ENCODE measurements around the gene RXFP2.

DNA sequence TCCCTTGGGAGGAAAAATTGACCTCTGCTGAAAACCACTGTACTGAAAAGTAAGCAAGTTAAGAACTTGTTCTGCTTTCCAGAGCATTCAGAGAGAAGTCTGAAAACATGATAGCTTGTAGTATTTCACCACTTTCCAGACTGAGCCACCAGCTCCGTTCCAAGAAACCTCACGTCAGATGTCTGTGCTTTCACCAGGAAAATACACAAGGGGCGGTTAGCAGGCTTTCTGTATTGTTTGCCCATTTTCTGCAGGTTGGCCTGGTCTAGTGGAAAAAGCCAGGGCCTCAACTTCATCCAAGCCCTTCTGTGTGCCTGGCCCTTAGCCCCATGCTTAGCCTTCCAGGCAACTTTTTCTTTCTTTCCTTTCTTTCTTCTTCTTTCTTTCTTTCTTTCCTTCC lies 36.4 kb downstream of the RXFP2 start:
- no peak for TF ChIP-seq POLR2AphosphoS5 (IDR thresholded peaks at IDR 0.05; ENCODE audit: borderline replicate concordance, low read depth, low read length)
- TF ChIP-seq FOXP2 (optimal IDR thresholded peaks at IDR 0.05; ENCODE audit: control extremely low read depth, extremely low read length, insufficient read depth): no peak
- TF ChIP-seq EZH2 (IDR thresholded peaks at IDR 0.05): no peak
